D341Med (cell line): Measurements from ENCODE around the gene RNF213.
A peak's percentile ranks its signal among the peaks of the same experiment; 100 is the strongest.
"Not testable (repeated sequence)": the region's sequence is repeated elsewhere in the genome, so short reads cannot be mapped to it uniquely, and the experiment has no call there.

Source experiments
- DNase-seq: peaks from one replicate; pipeline ENCODE4 v3.0.0; 2012; ENCODE audit warnings: low spot score

Gene RNF213

DNA sequence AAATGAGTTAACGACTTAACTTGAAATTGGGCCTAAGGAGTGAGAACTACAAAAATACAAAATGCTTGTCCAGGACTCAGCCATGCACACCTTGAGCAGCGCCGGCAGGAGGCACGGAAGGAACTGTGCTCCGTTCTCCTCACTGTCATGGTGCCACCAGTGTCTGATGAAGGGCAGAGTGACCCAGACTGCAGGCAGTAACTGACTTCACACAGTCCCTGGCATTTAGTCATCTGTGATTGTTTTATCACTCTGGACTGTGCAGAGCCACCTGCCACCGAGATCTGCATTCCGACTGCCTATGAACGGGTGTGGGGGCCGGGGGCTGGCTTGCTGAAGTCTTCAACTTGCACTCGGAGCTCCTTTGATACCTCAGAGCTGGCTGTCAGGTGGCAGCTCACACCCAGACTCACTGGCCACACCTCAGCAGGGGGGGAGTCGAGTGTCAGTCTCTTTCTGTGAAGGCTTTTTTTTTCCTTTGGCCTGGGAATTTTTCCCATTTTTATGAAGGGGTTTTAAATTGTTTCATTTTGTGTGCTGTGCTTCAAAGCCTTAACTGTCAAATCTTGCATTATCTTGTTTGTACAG lies 134.1 kb downstream of the RNF213 start:
- no peak for DNase-seq

DNA sequence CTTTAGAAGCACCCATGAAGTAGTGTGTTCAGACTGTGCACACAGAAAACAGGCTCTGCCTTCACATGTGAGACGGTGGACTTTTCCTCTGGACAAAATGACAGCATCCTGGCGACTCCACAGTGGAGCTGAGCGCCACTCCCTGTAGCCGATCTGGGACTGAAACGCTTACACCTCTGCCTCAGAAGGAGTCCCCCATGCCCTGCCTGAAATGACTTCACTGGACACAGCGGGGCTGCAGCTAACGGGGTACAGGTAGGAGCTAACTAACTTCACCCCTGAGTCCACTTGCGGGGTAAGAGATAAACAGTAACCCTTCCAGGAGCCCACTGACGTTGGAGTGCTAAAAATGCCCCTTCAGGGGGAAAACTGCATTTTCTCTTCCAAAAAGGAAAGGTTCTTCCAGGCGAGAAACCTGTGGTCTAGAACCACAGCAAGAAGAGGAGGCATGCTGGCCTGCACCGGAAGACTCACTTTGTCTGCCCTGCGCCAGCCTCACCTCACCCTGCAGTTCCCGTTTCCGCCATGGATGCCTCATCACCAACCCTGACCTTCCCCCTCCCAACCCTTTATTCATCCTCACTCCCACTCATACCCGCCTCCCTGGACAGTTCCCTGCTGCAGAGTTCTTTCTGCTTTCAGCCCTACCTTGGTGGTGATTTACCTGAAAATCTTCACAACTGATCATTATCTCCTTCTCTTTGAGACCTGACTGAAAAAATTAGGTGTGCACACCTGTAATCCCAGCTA lies 134.9 kb downstream of the RNF213 start:
- DNase-seq, result peak; percentile 32

DNA sequence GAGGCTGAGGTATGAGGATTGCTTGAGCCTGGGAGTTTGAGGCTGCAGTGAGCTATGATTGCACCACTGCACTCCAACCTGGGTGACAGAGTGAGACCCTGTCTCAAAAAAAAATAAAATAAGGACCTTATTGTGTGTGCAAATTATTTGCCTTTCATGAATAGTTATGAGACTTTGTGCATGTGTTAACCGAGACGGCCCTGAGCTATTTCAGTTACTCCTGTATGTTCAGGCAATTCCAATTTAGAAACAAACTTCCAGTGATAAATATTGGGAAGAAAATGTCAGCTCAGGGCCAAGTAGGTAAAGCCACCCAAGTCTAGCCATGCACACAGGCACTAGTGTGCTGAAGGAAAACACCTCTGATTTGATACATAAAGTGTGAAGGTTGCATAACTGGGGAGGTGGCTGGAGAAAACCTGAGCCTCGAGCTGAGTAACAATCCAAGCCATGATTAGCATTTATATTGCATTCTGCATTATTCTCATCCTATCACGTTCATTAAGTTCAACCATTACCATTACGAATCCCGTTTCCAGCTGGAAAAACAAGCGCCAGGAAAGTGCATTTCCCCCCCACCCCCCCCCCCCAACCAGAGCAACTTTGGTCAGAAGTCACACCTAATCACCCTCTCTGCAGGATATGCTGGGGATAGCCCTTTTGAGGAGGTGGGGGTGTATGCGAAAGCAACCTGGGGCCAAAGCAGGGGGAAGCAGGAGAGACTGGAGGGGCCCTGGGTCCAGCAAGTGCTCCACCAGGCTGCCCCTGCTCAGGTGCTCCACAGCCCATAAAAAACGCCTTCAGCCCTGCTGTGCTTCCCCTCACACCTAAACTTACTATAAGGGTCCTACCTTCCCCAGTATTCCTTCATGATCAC lies 135.7 kb downstream of the RNF213 start:
- peak; percentile 29 for DNase-seq

DNA sequence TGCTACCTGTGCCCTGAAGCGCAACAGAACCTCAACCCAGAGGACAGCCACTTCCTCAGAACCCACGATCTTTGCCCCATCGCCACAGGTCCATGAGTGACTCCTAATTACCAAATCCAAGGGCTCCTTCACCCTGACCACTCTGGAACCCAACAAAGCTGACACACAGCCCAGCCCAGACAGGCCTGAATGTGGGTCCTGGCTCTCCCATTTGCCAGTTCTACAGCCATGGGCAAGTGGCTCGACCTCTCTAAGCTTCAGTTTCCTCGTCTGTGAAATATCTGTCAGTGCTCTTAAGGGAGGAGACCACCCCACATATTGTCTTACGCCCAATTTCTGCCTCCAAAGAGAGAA lies 136.4 kb downstream of the RNF213 start:
- no peak for DNase-seq

DNA sequence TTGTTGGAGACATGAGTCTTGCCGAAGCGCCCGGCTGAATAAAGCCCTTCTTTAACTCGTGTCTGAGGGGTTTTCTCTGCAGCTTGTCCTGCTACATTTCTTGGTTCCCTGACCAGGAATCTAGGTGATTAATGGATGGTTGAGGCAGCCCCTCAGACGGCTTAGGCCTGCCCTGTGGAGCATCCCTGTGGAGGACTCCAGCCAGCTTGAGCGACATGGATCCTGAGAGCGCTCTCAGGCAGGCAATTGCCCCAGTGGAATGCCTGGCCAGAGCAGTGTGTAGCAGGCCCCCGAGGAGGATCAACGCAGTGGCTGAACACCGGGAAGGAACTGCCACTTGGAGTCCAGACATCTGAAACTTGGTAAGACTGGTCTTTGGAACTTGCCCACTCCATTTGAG lies 137.0 kb downstream of the RNF213 start:
- no peak for DNase-seq

DNA sequence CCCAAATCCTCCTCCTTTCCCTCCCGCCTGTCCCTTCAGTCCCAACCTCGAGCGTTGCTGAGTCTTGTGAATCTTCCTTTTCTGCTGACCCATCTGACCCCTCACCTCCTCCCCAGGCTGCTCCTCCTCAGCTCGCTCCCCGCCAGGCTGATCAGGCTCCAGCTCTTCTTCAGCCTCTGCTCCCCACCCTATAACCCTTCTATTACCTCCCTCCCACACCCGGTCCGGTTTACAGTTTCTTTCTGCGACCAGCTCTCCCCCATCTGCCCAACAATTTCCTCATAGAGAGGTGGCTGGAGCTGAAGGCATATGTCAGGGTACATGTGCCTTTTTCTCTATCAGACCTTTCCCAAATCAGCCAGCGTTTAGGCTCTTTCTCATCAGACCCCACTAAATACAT lies 140.4 kb downstream of the RNF213 start:
- DNase-seq, result not testable (repeated sequence)

DNA sequence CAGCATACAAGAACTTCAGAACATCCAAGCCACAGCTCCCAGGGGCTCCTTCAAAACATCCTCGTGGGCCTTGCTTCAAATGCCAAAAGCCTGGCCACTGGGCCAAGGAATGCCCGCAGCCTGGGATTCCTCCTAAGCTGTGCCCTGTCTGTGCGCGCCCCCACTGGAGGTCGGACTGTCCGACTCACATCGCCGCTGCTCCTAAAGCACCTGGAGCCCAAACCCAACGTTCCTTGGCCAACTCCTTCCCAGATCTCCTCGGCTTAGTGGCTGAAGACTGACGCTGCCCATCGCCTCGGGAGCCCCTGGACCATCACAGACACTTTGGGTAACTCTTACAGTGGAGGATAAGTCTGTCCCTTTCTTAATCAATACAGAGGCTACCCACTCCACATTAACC lies 141.4 kb downstream of the RNF213 start:
- not testable (repeated sequence) for DNase-seq

DNA sequence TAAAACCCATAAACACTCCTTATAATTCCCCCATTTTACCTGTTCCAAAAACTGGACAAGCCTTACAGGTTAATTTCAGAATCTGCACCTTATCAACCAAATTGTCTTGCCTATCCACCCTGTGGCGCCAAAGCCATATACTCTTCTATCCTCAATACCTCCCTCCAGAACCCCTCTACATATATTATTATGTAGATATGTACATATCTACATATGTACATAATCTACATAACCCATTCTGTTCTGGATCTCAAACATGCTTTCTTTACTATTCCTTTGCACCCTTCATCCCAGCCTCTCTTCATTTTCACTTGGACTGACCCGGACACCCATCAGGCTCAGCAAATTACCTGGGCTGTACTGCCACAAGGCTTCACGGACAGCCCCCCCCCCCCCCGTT lies 142.3 kb downstream of the RNF213 start:
- DNase-seq, result no peak

DNA sequence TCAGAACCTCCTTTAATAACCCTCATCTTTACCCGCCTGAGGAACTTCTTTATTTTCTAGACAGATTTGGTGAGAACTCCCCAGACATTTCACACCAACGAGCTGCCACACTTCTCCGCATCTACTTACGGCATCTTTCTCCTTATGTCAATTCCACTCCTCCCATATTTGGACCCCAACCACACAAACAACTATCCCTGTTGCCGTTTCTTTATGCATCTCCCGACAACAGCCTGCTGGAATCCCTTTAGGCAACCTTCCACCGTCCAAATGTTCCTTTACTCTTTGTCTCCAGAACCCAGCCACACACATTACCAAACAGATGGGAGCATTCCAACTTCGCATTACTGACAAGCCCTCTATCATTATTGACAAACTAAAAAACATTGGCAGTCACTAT lies 145.5 kb downstream of the RNF213 start:
- DNase-seq, result no peak

DNA sequence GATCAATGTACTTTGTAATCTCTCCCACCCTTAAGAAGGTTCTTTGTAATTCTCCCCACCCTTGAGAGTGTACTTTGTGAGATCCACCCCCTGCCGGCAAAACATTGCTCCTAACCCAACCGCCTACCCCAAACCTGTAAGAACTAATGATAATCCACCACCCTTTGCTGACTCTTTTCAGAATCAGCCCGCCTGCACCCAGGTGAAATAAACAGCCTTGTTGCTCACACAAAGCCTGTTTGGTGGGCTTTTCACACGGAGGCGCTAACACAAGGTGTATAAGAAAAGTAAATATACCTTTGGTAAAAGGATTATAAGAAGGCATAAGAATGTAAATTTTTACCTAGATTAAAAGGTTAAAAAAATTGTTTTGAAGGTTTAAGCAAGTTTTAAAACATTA lies 147.3 kb downstream of the RNF213 start:
- not testable (repeated sequence) for DNase-seq

DNA sequence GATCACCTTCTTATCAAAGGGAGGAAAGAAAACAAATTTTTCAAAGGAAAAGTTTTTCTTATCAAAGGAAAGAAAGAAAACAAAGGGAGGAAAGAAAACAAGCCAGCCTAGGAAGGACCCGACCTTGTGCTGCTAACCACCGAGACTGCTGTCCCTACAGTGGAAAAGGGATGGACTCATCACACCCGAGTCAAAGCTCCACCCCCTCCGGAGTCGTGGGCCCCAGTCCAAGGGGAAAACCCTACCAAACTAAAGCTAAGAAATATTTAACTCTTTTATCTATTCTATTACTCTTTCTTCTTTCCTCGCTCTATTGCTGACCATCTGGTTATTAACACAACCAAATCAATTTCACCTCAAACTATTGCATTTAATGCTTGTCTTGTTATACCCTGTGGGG lies 148.2 kb downstream of the RNF213 start:
- DNase-seq, result no peak

DNA sequence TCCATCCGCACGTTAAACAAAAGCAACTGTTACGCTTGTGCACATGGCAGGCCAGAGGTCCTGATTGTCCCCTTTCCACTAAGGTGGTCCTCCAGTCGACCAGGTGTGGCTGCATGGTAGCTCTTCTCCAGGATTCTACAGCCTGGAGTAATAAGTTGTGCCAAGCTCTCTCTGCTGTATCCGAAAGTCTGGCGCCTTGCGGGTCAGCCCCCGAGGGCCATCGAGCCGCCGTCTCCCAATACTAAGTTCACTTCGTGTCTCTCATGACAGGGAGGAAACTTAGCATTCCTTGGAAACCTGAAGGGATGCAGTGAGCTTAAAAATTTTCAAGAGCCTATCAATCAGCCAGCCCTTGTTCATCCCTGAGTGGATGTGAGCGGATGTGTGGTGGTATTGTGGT lies 149.0 kb downstream of the RNF213 start:
- DNase-seq, result no peak

DNA sequence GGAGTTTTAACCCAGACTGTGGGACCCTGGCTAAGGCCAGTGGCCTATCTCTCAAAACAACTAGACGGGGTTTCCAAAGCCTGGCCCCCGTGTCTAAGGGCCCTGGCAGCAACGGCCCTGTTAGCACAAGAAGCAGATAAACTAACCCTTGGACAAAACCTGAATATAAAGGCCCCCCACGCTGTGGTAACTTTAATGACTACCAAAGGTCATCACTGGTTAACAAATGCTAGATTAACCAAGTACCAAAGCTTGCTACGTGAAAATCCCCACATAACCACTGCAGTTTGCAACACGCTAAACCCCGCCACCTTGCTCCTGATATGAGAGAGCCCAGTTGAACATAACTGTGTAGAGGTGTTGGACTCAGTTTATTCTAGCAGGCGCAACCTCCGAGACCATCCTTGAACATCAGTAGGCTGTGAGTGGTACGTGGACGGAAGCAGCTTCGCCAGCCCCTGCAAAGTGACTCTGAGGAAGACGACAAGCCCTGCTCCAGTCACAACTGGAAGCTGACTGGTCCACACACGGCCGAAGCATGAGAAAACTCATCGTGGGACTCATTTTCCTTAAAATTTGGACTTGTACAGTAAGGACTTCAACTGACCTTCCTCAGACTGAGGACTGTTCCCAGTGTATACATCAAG lies 149.9 kb downstream of the RNF213 start:
- not testable (repeated sequence) for DNase-seq

DNA sequence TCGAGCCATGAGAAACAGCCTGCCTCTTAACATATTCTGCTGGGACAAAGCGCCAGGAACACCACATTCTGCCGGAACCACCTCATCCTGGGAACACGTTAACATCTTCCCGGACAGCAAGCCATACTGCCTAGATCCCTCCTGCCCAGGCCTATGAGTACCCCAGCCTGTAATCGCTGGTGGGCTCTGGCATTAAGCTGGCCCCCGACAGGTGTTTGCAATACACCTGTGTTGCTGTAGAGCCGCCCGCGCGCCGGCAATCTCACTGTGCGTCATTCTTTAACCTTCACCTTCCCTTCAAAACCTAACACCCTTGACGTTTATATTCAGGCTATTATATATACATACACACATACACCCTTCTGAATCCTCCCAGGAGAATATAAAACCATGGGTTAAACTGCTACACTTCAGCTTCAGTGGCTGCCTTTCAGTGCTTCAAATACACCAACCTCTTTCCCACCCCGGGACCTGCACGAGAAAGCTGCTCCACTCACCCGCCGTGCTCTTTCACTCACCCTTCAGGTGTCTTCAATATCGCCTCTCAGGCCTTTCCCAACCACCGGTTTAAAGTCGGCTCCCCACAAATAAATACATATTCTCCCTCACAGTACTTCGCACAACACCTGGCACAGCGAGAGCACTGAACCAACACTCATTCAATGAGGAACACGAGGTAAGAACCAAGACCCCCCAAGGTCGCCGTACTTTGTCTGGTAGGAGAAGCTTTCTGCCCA lies 153.3 kb downstream of the RNF213 start:
- DNase-seq, result peak; percentile 49

DNA sequence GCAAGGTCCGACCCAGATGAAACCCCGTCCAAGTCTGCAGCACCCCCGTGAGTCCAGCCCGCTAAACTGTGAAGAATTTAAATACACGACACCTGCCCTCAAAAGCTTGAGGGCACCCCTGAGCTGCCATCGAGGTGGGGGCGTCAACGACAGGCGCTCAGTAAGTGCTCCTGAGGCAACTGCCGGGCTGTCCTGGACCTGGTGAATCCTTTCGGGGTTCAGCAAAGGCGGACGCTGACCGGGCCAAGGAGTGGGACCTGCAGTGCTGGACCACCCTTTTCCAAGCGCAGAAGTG lies 153.8 kb downstream of the RNF213 start:
- DNase-seq, result no peak

DNA sequence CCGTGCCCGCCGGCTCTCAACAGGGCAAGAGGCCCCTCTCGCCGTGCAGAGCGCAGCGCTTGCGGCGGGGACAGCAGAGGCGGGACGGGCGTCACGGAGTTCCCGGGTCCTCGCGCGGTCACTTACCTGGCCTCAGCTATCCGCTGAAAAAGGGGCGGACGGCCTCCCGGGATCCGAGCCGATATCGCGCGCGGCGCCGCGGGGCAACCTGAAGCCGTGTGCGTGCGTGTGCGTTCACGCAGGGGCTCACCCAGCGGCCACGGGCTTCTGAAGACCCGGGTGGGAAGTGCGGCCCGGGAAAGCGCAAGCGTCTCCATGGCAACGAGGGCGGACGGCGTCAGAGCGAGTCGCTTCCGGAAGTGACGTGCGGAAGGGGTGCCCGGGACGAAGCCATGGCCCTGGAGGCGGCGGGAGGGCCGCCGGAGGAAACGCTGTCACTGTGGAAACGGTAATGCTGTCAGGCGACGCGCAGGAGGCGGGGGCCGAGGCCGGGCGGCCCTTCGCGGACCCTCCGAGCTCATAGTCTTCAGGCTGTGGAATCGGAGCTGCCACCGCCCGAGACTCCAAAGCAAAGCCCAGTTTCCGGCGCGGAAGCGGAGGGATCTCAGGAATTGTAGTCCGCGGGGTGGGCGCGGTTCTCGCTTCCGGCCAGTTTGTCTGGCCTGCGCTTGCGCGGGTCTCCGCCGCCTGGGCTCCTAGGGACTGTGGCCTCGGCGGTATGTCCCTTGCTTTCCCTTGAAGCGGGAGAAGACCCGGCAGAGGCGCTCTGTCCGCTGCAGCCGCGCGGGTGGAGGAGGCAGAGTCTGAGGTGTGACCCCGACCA lies 154.4 kb downstream of the RNF213 start, which contains the start of gene ENDOV:
ENDOV (plus strand) TSS at position 365 of the 823 bp plus-strand sequence; CDS start at position 393, 28 bp downstream.
- peak; percentile 100 for DNase-seq

DNA sequence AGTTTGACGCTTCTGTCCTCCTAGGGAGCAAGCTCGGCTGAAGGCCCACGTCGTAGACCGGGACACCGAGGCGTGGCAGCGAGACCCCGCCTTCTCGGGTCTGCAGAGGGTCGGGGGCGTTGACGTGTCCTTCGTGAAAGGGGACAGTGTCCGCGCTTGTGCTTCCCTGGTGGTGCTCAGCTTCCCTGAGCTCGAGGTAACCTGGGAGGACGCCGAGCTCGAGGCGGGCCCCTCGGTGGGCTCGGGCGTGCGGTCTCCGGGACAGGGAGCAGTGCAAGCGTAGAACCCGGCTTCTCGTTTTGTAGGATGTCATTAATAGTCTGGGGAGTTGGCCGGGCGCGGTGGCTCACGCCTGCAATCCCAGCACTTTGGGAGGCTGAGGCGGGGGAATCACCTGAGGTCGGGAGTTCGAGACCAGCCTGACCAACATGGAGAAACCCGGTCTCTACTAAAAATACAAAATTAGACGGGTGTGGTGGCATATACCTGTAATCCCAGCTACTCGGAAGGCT lies 155.0 kb downstream of the RNF213 start:
- DNase-seq, result no peak

DNA sequence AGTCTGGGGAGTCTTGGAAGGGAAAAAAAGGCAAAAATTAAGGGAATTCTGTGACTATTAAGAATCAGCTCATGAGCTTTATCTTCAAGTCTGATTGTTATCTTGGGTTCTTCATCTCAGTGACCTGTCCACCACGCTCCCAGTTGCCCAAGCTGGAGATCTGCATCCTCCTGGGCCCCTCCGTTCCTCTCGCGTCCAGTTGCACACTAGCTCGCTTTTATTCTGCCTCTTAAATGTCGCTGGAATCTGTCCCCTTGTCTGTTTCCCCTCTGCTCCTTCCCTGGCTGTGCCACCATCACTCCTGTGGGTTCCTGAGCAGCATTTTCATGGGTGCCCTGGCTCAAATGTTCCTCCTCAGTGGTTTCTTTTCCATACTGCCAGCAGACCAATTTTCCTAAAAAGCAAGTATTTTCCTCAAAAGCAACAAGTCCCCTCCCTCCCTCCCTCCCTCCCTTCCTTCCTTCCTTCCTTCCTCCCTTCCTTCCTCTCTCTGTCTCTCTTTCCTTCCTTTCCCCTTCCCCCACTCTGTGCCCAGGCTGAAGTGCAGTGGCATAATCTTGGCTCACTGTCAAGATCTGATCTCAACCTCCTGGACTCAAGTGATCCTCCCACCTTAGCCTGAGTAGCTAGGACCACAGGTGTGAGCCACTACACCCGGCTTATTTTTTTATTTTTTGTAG lies 155.7 kb downstream of the RNF213 start:
- no peak for DNase-seq

DNA sequence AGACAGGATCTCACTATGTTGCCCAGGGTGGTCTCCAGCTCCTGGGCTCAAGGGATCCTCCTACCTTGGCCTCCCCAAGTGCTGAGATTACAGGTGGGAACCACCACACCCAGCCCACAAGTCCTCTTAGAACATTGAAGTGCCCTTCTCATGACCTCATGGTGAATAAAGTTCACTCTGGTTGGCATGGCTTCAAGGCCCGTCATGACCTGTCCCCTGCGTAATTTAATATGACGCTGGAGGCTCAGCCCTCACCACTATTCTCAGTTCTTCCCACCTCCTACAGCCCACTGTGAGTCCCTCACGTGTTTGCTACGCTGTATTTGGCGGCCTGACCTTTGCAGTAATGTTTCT lies 156.3 kb downstream of the RNF213 start:
- no peak for DNase-seq

DNA sequence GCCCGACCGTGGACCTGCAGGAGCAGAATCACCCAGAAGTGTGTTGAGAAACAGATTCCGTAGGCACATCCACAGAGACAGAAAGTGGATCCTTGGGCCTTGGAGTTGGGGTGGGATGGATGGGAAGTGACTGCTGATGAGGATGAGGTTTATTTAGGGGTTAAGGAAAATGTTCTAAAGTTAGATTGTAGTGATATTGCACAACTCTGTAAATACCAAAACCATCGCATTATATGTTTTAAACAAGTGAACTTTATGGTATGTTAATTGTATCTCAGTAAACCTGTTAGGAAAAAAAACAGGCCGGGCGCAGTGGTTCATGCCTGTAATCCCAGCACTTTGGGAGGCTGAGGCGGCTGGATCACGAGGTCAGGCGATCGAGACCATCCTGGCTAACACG lies 157.9 kb downstream of the RNF213 start:
- no peak for DNase-seq
